H1 (cell line): ENCODE measurements around the gene NENF. TPM values are rescaled to one million over a fixed set of nuclear protein-coding genes. Genes with fewer than 3 reads are reported as not detected.

Source experiments
- CTCF ChIA-PET: fragments of 300-600 bp; sonication (Branson Sonifier 250); formaldehyde crosslinking; loops from one replicate; lab custom pipeline; 2021; ENCODE audit not compliant: partially characterized antibody; lab: Charles Lee
- POLR2A ChIA-PET: fragments of 300-600 bp; sonication (Branson Sonifier 250); formaldehyde crosslinking; loops from one replicate; lab custom pipeline; 2021; ENCODE audit warnings: inconsistent platforms; ENCODE audit not compliant: partially characterized antibody; lab: Charles Lee
- DNase-seq, 2 experiments: peaks; one replicate each; pipeline versions ENCODE4 v3.0.0 to v3.0.0-alpha.2; 2010 to 2022; ENCODE audit warnings: low spot score in 2 of 2, low read depth in 1 of 2, mixed read lengths in 1 of 2
- FAIRE-seq: peaks from 2 replicates; lab custom pipeline; 2011; peaks lifted over from hg19 to GRCh38; lab: Jason Lieb, UNC
- H2AFZ ChIP-seq: 2 replicates; pipeline ENCODE4 v1.8.1; 2012; ENCODE audit warnings: low read length, inconsistent platforms
- H2AK5ac ChIP-seq: 2 replicates; pipeline ENCODE4 v1.6.1; 2013; ENCODE audit warnings: low read depth, low read length
- H2BK120ac ChIP-seq: replicated peaks from 2 replicates; pipeline ENCODE3; 2013; ENCODE audit warnings: low read depth, low read length, inconsistent platforms
- H2BK12ac ChIP-seq: 2 replicates; pipeline ENCODE4 v1.6.1; 2013; ENCODE audit warnings: low read depth, low read length
- H2BK15ac ChIP-seq: 2 replicates; pipeline ENCODE4 v1.6.1; 2013; ENCODE audit warnings: low read length
- H2BK20ac ChIP-seq: 2 replicates; pipeline ENCODE4 v1.6.1; 2013; ENCODE audit warnings: low read length
- H2BK5ac ChIP-seq: 2 replicates; pipeline ENCODE4 v1.6.1; 2013; ENCODE audit warnings: low read depth, low read length
- H3K14ac ChIP-seq: 2 replicates; pipeline ENCODE4 v1.6.1; 2013; ENCODE audit warnings: inconsistent platforms; ENCODE audit not compliant: insufficient read length
- H3K18ac ChIP-seq: 2 replicates; pipeline ENCODE4 v1.6.1; 2013; ENCODE audit warnings: low read length; ENCODE audit errors: extremely low read depth
- H3K23ac ChIP-seq: 2 replicates; pipeline ENCODE4 v1.6.1; 2013; ENCODE audit warnings: inconsistent platforms; ENCODE audit not compliant: insufficient read length
- H3K23me2 ChIP-seq: 2 replicates; pipeline ENCODE4 v1.6.1; 2013; ENCODE audit warnings: low read depth, low read length
- H3K27ac ChIP-seq: 2 replicates; pipeline ENCODE4 v1.6.1; 2011; ENCODE audit warnings: low read depth, low read length, inconsistent platforms
- H3K27me3 ChIP-seq, 4 experiments: replicated peaks in 1 of 4; 1 replicate in 1 of 4; 2 replicates in 3 of 4; pipeline versions ENCODE4 v1.6.1 to v1.8.1; 2011 to 2013; ENCODE audit warnings: low read length in 3 of 4, mild to moderate bottlenecking in 3 of 4, inconsistent platforms in 2 of 4, mixed read lengths in 2 of 4, moderate library complexity in 1 of 4; ENCODE audit not compliant: control insufficient read depth in 3 of 4, insufficient read depth in 3 of 4; ENCODE audit errors: extremely low read depth in 1 of 4
- H3K36me3 ChIP-seq, 4 experiments: 2 replicates each; pipeline versions ENCODE4 v1.6.1 to v1.8.1; 2011 to 2013; ENCODE audit warnings: mild to moderate bottlenecking in 4 of 4, low read length in 3 of 4, moderate library complexity in 2 of 4, control low read depth in 1 of 4, inconsistent platforms in 1 of 4; ENCODE audit not compliant: insufficient read depth in 4 of 4, control insufficient read depth in 2 of 4
- H3K4ac ChIP-seq: replicated peaks from 2 replicates; pipeline ENCODE3; 2013; ENCODE audit warnings: low read length, low read depth, mixed read lengths, inconsistent platforms; ENCODE audit not compliant: insufficient read length
- H3K4me1 ChIP-seq, 4 experiments: replicated peaks in 1 of 4; 1 replicate in 1 of 4; 2 replicates in 3 of 4; pipeline versions ENCODE4 v1.6.1 to v1.8.1; 2011 to 2013; ENCODE audit warnings: low read length in 3 of 4, inconsistent platforms in 2 of 4, mixed read lengths in 1 of 4; ENCODE audit not compliant: insufficient read depth in 4 of 4, control insufficient read depth in 3 of 4
- H3K4me2 ChIP-seq, 2 experiments: 2 replicates each; pipeline versions ENCODE4 v1.6.1 to v1.8.1; 2011 to 2013; ENCODE audit warnings: low read depth in 2 of 2, low read length in 2 of 2, control low read depth in 1 of 2, inconsistent platforms in 1 of 2, mild to moderate bottlenecking in 1 of 2; ENCODE audit not compliant: insufficient read depth in 1 of 2
- H3K4me3 ChIP-seq, 4 experiments: fragments of 200-600, 300-600 bp in 1 of 4; sonication (generic), shearing (Covaris generic), sonication (Bioruptor Twin) in 1 of 4; 2 replicates each; pipeline versions ENCODE4 v1.5.1 to v1.8.1; 2011 to 2016; ENCODE audit warnings: low read length in 4 of 4, low read depth in 3 of 4, control low read depth in 2 of 4, inconsistent platforms in 2 of 4, mild to moderate bottlenecking in 2 of 4, mixed read lengths in 1 of 4, moderate library complexity in 1 of 4; ENCODE audit not compliant: insufficient read depth in 2 of 4; ENCODE audit errors: extremely low read depth in 1 of 4
- H3K56ac ChIP-seq: replicated peaks from 2 replicates; pipeline ENCODE3; 2013; ENCODE audit warnings: low read depth, mild to moderate bottlenecking, mixed read lengths, low read length, inconsistent platforms; ENCODE audit not compliant: insufficient read length
- H3K79me1 ChIP-seq: 2 replicates; pipeline ENCODE4 v1.6.1; 2013; ENCODE audit warnings: low read depth, low read length, control low read depth
- H3K79me2 ChIP-seq, 2 experiments: 2 replicates each; pipeline versions ENCODE4 v1.6.1 to v1.8.1; 2012 to 2013; ENCODE audit warnings: low read length in 2 of 2, mild to moderate bottlenecking in 2 of 2, inconsistent platforms in 1 of 2; ENCODE audit not compliant: insufficient read depth in 2 of 2, control insufficient read depth in 1 of 2
- H3K9ac ChIP-seq, 4 experiments: replicated peaks in 1 of 4; 1 replicate in 1 of 4; 2 replicates in 3 of 4; pipeline versions ENCODE4 v1.6.1 to v1.8.1; 2011 to 2013; ENCODE audit warnings: low read depth in 3 of 4, low read length in 3 of 4, control low read depth in 2 of 4, mild to moderate bottlenecking in 2 of 4, moderate library complexity in 2 of 4, inconsistent platforms in 1 of 4; ENCODE audit errors: extremely low read depth in 1 of 4
- H3K9me3 ChIP-seq, 2 experiments: 2 replicates each; pipeline versions ENCODE4 v1.6.1 to v1.8.1; 2012 to 2013; ENCODE audit warnings: mild to moderate bottlenecking in 2 of 2, moderate library complexity in 2 of 2, control low read depth in 1 of 2, inconsistent platforms in 1 of 2, low read depth in 1 of 2, low read length in 1 of 2, mixed read lengths in 1 of 2; ENCODE audit not compliant: insufficient read depth in 2 of 2
- H4K20me1 ChIP-seq, 2 experiments: replicated peaks in 1 of 2; 2 replicates each; pipeline versions ENCODE3 to v1.8.1; 2011 to 2013; ENCODE audit warnings: inconsistent platforms in 2 of 2, low read length in 2 of 2, mild to moderate bottlenecking in 1 of 2; ENCODE audit not compliant: insufficient read depth in 2 of 2, control insufficient read depth in 1 of 2
- H4K5ac ChIP-seq: 2 replicates; pipeline ENCODE4 v1.6.1; 2013; ENCODE audit warnings: low read length, low read depth, mixed read lengths, inconsistent platforms; ENCODE audit not compliant: insufficient read length
- H4K8ac ChIP-seq: 2 replicates; pipeline ENCODE4 v1.8.0; 2013; ENCODE audit warnings: mild to moderate bottlenecking, moderate library complexity, low read length, inconsistent platforms; ENCODE audit not compliant: insufficient read depth; ENCODE audit errors: extremely low read depth
- H4K91ac ChIP-seq: replicated peaks from 2 replicates; pipeline ENCODE3; 2013; ENCODE audit warnings: low read length, mixed read lengths, inconsistent platforms; ENCODE audit not compliant: insufficient read length
- CBX5 ChIP-seq: fragments of 300-800, 300-1000 bp; sonication (generic); IDR thresholded peaks from 2 replicates; pipeline ENCODE4 v1.7.1; 2016; ENCODE audit warnings: antibody characterized with exemption, low read length, low read depth
- CHD2 ChIP-seq: IDR thresholded peaks from 2 replicates; pipeline ENCODE4 v1.6.1; 2012; ENCODE audit warnings: low read length, improper control_type of control experiment
- EGR1 ChIP-seq: IDR thresholded peaks from 2 replicates; pipeline ENCODE4 v1.6.1; 2011; ENCODE audit warnings: low read depth, low read length, borderline replicate concordance
- EP300 ChIP-seq, 2 experiments: IDR thresholded peaks; 1 replicate in 1 of 2; 2 replicates in 1 of 2; pipeline ENCODE4 v1.6.1; 2011 to 2012; ENCODE audit warnings: low read depth in 2 of 2, low read length in 2 of 2, mild to moderate bottlenecking in 2 of 2, borderline replicate concordance in 1 of 2, inconsistent platforms in 1 of 2, moderate library complexity in 1 of 2
- HDAC6 ChIP-seq: IDR thresholded peaks from one replicate; pipeline ENCODE4 v1.7.1; 2012; ENCODE audit warnings: low read depth, mild to moderate bottlenecking, inconsistent platforms, low read length, moderate library complexity
- JUN ChIP-seq: IDR thresholded peaks from 2 replicates; pipeline ENCODE4 v1.6.1; 2011; ENCODE audit warnings: low read depth, mild to moderate bottlenecking, improper control_type of control experiment, low read length
- POLR2AphosphoS5 ChIP-seq: IDR thresholded peaks from 2 replicates; pipeline ENCODE4 v1.6.1; 2011; ENCODE audit warnings: low read depth, low read length
- RAD21 ChIP-seq, 2 experiments: IDR thresholded peaks in 1 of 2; conservative IDR thresholded peaks in 1 of 2; 2 replicates each; pipeline ENCODE4 v1.6.1; 2011; ENCODE audit warnings: low read depth in 2 of 2, low read length in 2 of 2, improper control_type of control experiment in 1 of 2, inconsistent platforms in 1 of 2, mild to moderate bottlenecking in 1 of 2, moderate library complexity in 1 of 2
- SP1 ChIP-seq: IDR thresholded peaks from 2 replicates; pipeline ENCODE4 v1.6.1; 2011; ENCODE audit warnings: low read depth, low read length
- TCF12 ChIP-seq: IDR thresholded peaks from 2 replicates; pipeline ENCODE4 v1.6.1; 2011; ENCODE audit warnings: low read depth, mild to moderate bottlenecking, low read length
- WGBS, 2 experiments: shearing (Covaris generic) in 1 of 2; methylation state at CpG; one replicate each; pipeline versions ENCODE4 v1.1.6 to v1.1.7; 2013 to 2015; ENCODE audit warnings: low lambda C conversion rate in 2 of 2, mixed read lengths in 2 of 2, inconsistent platforms in 1 of 2, low coverage in 1 of 2, missing lambda C conversion rate in 1 of 2; ENCODE audit not compliant: insufficient replicate concordance in 2 of 2, insufficient coverage in 1 of 2, insufficient read length in 1 of 2; ENCODE audit errors: extremely low coverage in 1 of 2, missing lambda C conversion rate in 1 of 2; 5-methylcytosine and 5-hydroxymethylcytosine counted together
- polyA plus RNA-seq, 7 experiments: library from polyadenylated mRNA; depleted of rRNA in 3 of 7; stranded (reverse) in 5 of 7; unstranded in 2 of 7; fragments of >200 nt in 5 of 7; fragments of 200-250 nt in 2 of 7; gene quantifications; 1 replicate in 5 of 7; 2 replicates in 1 of 7; 4 replicates in 1 of 7; pipeline versions ENCODE4 v1.2.1 to v1.2.3, GENCODE V29; 2011 to 2013; ENCODE audit warnings: missing spikeins in 2 of 7, mixed read lengths in 2 of 7
- total RNA-seq: library from RNA; stranded (reverse); fragmentation: NEBNext Ultra II Directional; extraction: Animal tissue kit (Norgen Biotek cat#: 25700); gene quantifications from 2 replicates; pipeline ENCODE4 v1.2.1, GENCODE V29; 2021

NENF gene
- total and polyA plus RNA-seq, 2 of the 8 experiments (the other 6 are each of a cell fraction or from before 2014, with no cell fraction given) = 27.0 to 28.0 TPM

DNA sequence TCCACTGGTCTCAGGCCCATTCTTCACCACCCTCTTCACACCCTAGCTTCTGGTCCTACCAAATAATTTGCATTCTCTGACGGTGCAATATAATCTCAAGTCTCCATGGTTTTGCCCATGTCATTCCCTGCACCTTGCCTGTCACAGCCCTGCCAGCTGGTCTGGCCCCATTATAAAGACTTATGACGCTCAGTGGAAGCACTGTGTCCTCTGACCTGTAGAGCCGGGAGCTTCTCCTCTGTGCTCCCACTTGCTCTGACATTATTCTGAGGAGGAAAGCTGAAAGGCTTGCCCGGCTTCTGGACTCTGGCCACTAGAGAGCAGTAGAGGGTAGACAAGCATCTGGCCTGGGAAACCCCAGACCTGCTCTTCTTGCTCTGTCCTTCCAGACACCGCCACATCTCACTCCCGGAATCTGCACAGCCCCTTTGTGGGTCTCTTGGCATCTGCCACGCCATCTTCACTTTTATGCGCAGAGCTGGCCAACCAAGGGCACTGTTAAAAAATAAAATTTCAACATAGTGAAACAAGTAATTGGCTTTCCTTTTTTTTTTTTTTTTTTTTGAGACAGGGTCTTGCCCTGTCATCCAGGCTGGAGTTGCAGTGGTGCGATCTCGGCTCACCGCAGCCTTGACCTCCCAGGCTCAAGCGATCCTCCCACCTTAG, 44.4 kb downstream of the NENF start:
- Histone ChIP-seq H3K23ac (no peak overlapping the region), H2BK12ac (no peak overlapping the region), H2AFZ (no peak overlapping the region), H3K79me2 (no peaks in the 10 kb centered on the region), H3K79me1 (no peaks in the 10 kb centered on the region), H3K14ac (no peak overlapping the region), H2BK120ac (peak overlapping the region; percentile 84), H4K8ac (no peak overlapping the region), H3K4me2 (no peak overlapping the region), H2BK15ac (no peak overlapping the region), H2BK5ac (no peak overlapping the region), H3K56ac (no peak overlapping the region), H3K9me3 (no peaks in the 10 kb centered on the region), H3K4ac (no peak overlapping the region), H4K5ac (no peak overlapping the region), H2BK20ac (no peak overlapping the region), H2AK5ac (no peak overlapping the region), H3K23me2 (0 out of 2 replicates have a peak, but pooled peaks cover 2% of the 10 kb centered on the region), H3K9ac (no peak overlapping the region), H3K27ac (no peak overlapping the region), H3K36me3 (no peaks in the 10 kb centered on the region), H4K91ac (no peak overlapping the region), H3K4me1 (peaks cover 0 to 2% (median 0%) of the 10 kb centered on the region in 4 experiments; a peak in 1 of 7 replicates), H3K18ac (no peak overlapping the region), H4K20me1 (no peaks in the 10 kb centered on the region), H3K4me3 (no peak overlapping the region), H3K27me3 (no peaks in the 10 kb centered on the region)
- peak; percentile 67 to 81 for DNase-seq
- FAIRE-seq = peak; percentile 68
- CTCF ChIA-PET = interaction anchor here (0.5 to 4.9 kb wide), 64 partner anchors 8 to 527 kb away, joined by 3 to 68 read pairs (median 5); partner anchors contain the start of genes ATF3 and PACC1
- POLR2A ChIA-PET = interaction anchor here (0.6 to 7.2 kb wide), 5 partner anchors 10 to 292 kb away, joined by 3 to 56 read pairs (median 3); partner anchors contain the start of gene ATF3
- WGBS, 2 experiments = 50% methylated on average over 9 of the region's 12 CpGs; no CpG with 5 or more reads in 1 of the 2 experiments
- TF ChIP-seq CBX5 = no peak
- TF ChIP-seq CHD2 = no peak
- TF ChIP-seq POLR2AphosphoS5 = no peak
- TF ChIP-seq HDAC6 = no peak
- TF ChIP-seq RAD21 (IDR thresholded peaks at IDR 0.05 in 1 of 2, conservative IDR thresholded peaks at IDR 0.05 in 1 of 2; ENCODE audit: low read depth in 2 of 2, low read length in 2 of 2) = peak; percentile 94 to 97
- 0 out of 2 replicates have a peak, but pooled peaks have one; percentile 16 for TF ChIP-seq TCF12
- no peak for TF ChIP-seq EP300 (IDR thresholded peaks at IDR 0.05; ENCODE audit: borderline replicate concordance in 1 of 2, low read depth in 2 of 2, low read length in 2 of 2)
- TF ChIP-seq SP1 = no peak
- TF ChIP-seq EGR1 = no peak
- no peak for TF ChIP-seq JUN
